Fibroblast of mammary gland (primary cell): ENCODE measurements around the gene TM9SF4.
A peak's percentile ranks its signal among the peaks of the same experiment; 100 is the strongest.

Experiments used
- DNase-seq: peaks from one replicate; pipeline ENCODE4 v3.0.0-alpha.2; 2010; ENCODE audit warnings: low read depth
- H3K4me3 ChIP-seq: 2 replicates; pipeline ENCODE4 v1.5.1; 2011; ENCODE audit warnings: low read depth, mild to moderate bottlenecking, low read length, moderate library complexity; ENCODE audit not compliant: control insufficient read depth
- CTCF ChIP-seq: conservative IDR thresholded peaks from 2 replicates; pipeline ENCODE4 v1.5.1; 2011; ENCODE audit warnings: low read depth, low read length, inconsistent platforms; ENCODE audit not compliant: control insufficient read depth, insufficient read depth

TM9SF4 gene

GRCh38 chr20:32125506-32125905 is 16.0 kb downstream of the TM9SF4 start:
- TF ChIP-seq CTCF: no peak
- DNase-seq: no peak

GRCh38 chr20:32126919-32127318 is 17.4 kb downstream of the TM9SF4 start:
- no peak overlapping the region for H3K4me3 ChIP-seq
- no peak for TF ChIP-seq CTCF
- DNase-seq: no peak

More at GRCh38 chr20:32125506-32125905, 16.0 kb downstream of the TM9SF4 start:
- no peak overlapping the region for H3K4me3 ChIP-seq

- no peak for DNase-seq
- no peak for TF ChIP-seq CTCF
Measured at GRCh38 chr20:32127347-32127746, 17.8 kb downstream of the TM9SF4 start.

GRCh38 chr20:32128167-32128566 is 18.7 kb downstream of the TM9SF4 start:
- no peak for DNase-seq
- no peak for TF ChIP-seq CTCF
- no peak overlapping the region for H3K4me3 ChIP-seq

More at GRCh38 chr20:32127347-32127746, 17.8 kb downstream of the TM9SF4 start:
- H3K4me3 ChIP-seq: no peak overlapping the region

- no peak overlapping the region for H3K4me3 ChIP-seq
- no peak for TF ChIP-seq CTCF
- no peak for DNase-seq
Measured at GRCh38 chr20:32129863-32130262, 20.3 kb downstream of the TM9SF4 start.

GRCh38 chr20:32130352-32130751 is 20.8 kb downstream of the TM9SF4 start:
- peak; percentile 22 for DNase-seq
- no peak overlapping the region for H3K4me3 ChIP-seq
- TF ChIP-seq CTCF: no peak

- DNase-seq: no peak
- no peak for TF ChIP-seq CTCF
- H3K4me3 ChIP-seq: no peak overlapping the region
Measured at GRCh38 chr20:32130965-32131364, 21.5 kb downstream of the TM9SF4 start.
